HUES6 (cell line): ENCODE results near the gene ZNF79.

Experiments
- H3K27ac ChIP-seq: 2 replicates; pipeline ENCODE4 v1.7.0; 2013; ENCODE audit warnings: low read depth, mild to moderate bottlenecking, low read length, inconsistent platforms
- H3K27me3 ChIP-seq: 2 replicates; pipeline ENCODE4 v1.6.1; 2013; ENCODE audit warnings: low read length; ENCODE audit not compliant: control insufficient read depth, insufficient read depth
- H3K36me3 ChIP-seq: 2 replicates; pipeline ENCODE4 v1.6.1; 2013; ENCODE audit warnings: low read length; ENCODE audit not compliant: control insufficient read depth, insufficient read depth
- H3K4me1 ChIP-seq: 2 replicates; pipeline ENCODE4 v1.6.1; 2013; ENCODE audit warnings: low read length; ENCODE audit not compliant: control insufficient read depth, insufficient read depth
- H3K4me3 ChIP-seq: 2 replicates; pipeline ENCODE4 v1.5.1; 2013; ENCODE audit warnings: low read depth, low read length
- H3K9ac ChIP-seq: one replicate; pipeline ENCODE4 v1.6.1; 2013; ENCODE audit warnings: mild to moderate bottlenecking, low read length
- H3K9me3 ChIP-seq: 2 replicates; pipeline ENCODE4 v1.6.1; 2013; ENCODE audit warnings: low read depth, low read length; ENCODE audit not compliant: control insufficient read depth, insufficient read depth

The ZNF79 gene

DNA sequence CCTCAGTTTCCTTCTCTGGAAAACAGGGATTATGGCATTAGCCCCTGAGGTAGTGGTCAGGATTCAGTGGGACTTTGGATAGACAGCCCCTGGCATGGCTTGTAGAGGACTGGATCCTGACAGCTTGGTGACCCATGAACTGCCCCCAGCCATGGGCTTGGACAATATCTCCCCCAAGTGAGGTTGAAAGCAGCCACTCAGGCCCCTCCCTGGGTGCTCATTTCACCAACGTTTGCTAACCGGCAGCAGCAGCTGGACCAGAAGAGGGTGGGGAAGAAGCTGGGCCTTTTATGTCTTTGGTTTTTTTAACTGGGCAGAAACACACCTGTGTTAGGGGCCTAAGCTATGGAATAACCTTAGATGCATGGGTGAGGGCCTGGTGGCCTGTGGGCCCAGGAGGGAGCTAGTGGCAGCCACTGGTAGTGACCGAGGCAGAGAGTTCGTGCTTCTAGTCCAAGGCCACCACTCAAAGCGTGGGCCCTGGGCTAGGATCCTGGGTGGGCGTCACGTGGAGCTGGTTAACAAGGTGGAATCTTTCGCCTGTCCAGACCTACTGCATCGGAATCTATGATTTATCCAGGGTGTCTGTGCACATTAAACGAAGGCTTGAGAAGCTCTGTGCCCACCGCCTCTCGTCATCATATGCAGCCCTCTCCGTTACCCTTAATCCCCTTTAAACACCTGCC is 25.3 kb upstream of the ZNF79 start:
- H3K36me3 ChIP-seq = peaks cover 17% of the 10 kb centered on the region
- peaks cover 9% of the 10 kb centered on the region; the same call in 1 of the 2 replicates for H3K27me3 ChIP-seq
- H3K4me3 ChIP-seq = peak overlapping the region; percentile 85; the same call in 1 of the 2 replicates
- no peak overlapping the region for H3K9ac ChIP-seq
- no peak overlapping the region for H3K27ac ChIP-seq
- no peaks in the 10 kb centered on the region for H3K9me3 ChIP-seq
- H3K4me1 ChIP-seq = peaks cover 9% of the 10 kb centered on the region; the same call in 1 of the 2 replicates

- no peak overlapping the region for H3K9ac ChIP-seq
- H3K27me3 ChIP-seq = peaks cover 9% of the 10 kb centered on the region; the same call in 1 of the 2 replicates
- H3K9me3 ChIP-seq = no peaks in the 10 kb centered on the region
- no peak overlapping the region for H3K4me3 ChIP-seq
- no peak overlapping the region for H3K27ac ChIP-seq
- peaks cover 9% of the 10 kb centered on the region; the same call in 1 of the 2 replicates for H3K4me1 ChIP-seq
- peaks cover 24% of the 10 kb centered on the region for H3K36me3 ChIP-seq
Measured at GRCh38 chr9:127399736-127400269, 24.4 kb upstream of the ZNF79 start.

DNA sequence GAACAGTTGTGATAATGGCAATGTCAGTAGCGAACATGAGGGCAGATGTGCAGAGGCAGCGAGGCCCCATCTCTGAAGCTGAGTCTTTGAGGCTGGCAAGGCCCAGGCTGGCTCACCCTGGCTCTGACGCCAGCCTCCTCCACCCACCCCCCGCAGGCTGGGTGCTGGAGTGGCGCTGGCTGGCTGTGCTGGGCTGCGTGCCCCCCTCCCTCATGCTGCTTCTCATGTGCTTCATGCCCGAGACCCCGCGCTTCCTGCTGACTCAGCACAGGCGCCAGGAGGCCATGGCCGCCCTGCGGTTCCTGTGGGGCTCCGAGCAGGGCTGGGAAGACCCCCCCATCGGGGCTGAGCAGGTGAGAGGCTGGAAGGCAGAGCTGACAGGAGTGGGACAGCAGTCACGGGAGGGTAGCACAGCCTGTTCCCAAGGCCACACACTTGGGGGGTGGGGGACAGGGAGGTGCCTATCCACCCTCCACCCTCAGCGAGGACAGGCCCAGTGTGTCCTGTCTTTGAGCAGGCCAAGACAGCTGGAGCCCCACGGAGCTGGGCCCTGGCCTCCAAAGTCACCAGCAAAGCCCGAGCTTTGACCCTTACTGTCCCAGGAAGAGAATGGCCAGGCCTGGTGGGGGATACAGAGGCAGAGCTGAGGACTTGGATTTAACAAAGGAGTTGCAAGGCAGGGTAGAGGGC is 21.6 kb upstream of the ZNF79 start:
- H3K9ac ChIP-seq = peak overlapping the region; percentile 11
- H3K4me3 ChIP-seq = no peak overlapping the region
- H3K36me3 ChIP-seq = peaks cover 35% of the 10 kb centered on the region
- H3K9me3 ChIP-seq = no peaks in the 10 kb centered on the region
- no peaks in the 10 kb centered on the region for H3K27me3 ChIP-seq
- H3K4me1 ChIP-seq = peaks cover 4% of the 10 kb centered on the region; the same call in 1 of the 2 replicates
- no peak overlapping the region for H3K27ac ChIP-seq

- Histone ChIP-seq H3K9ac (no peak overlapping the region), H3K4me3 (no peak overlapping the region), H3K27ac (no peak overlapping the region), H3K27me3 (no peaks in the 10 kb centered on the region), H3K9me3 (no peaks in the 10 kb centered on the region), H3K36me3 (peaks cover 38% of the 10 kb centered on the region), H3K4me1 (no peaks in the 10 kb centered on the region)
Measured at GRCh38 chr9:127403507-127404192, 20.5 kb upstream of the ZNF79 start.

- Histone ChIP-seq H3K27ac (no peak overlapping the region), H3K27me3 (no peaks in the 10 kb centered on the region), H3K9ac (no peak overlapping the region), H3K4me1 (no peaks in the 10 kb centered on the region), H3K4me3 (no peak overlapping the region), H3K36me3 (peaks cover 38% of the 10 kb centered on the region), H3K9me3 (no peaks in the 10 kb centered on the region)
Measured at GRCh38 chr9:127404631-127405030, 19.6 kb upstream of the ZNF79 start.

DNA sequence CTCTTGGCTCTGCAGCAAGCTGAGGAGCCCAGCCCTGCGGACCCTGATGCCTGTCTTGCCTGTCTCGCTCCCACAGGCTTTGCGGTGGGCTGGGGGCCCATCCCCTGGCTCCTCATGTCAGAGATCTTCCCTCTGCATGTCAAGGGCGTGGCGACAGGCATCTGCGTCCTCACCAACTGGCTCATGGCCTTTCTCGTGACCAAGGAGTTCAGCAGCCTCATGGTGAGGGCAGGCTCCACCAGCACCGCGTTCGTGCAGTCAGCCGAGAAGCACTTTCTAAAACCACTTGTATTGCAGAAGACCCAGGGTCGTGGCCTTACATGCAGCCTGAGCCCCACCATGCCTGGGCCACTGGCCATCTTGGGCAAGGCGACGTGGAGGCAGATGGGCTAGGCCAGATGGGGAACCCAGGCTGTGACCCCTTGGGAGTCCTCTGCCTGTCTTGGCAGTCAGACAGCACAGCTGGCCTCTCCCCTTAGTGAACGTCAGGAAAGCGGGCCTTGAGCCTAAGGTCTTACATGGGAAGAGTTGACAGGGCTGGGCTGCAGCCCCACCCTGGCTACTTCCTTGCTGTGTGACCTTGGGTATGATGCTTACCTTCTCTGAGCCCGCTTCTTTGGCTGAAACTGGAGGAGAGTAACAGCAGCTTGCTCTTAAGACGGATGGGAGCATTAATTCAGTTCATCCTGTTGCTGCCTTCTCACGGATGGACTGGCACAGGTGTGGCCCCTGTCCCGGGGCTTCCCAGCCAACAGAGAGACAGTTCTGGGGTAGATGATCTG is 18.6 kb upstream of the ZNF79 start:
- no peak overlapping the region for H3K27ac ChIP-seq
- H3K9ac ChIP-seq = no peak overlapping the region

GRCh38 chr9:127406799-127407491 is 17.2 kb upstream of the ZNF79 start:
- peaks cover 29% of the 10 kb centered on the region for H3K36me3 ChIP-seq
- H3K9me3 ChIP-seq = no peaks in the 10 kb centered on the region
- no peaks in the 10 kb centered on the region for H3K4me1 ChIP-seq
- H3K27ac ChIP-seq = no peak overlapping the region
- H3K9ac ChIP-seq = no peak overlapping the region
- H3K4me3 ChIP-seq = no peak overlapping the region
- no peaks in the 10 kb centered on the region for H3K27me3 ChIP-seq

More for the DNA sequence above, 18.6 kb upstream of the ZNF79 start:
- H3K27me3 ChIP-seq = no peaks in the 10 kb centered on the region
- H3K4me3 ChIP-seq = no peak overlapping the region
- H3K4me1 ChIP-seq = no peaks in the 10 kb centered on the region
- no peaks in the 10 kb centered on the region for H3K9me3 ChIP-seq
- H3K36me3 ChIP-seq = peaks cover 35% of the 10 kb centered on the region

- Histone ChIP-seq H3K9me3 (no peaks in the 10 kb centered on the region), H3K27ac (no peak overlapping the region), H3K4me3 (no peak overlapping the region), H3K27me3 (no peaks in the 10 kb centered on the region), H3K4me1 (no peaks in the 10 kb centered on the region), H3K9ac (no peak overlapping the region), H3K36me3 (peaks cover 29% of the 10 kb centered on the region)
Measured at GRCh38 chr9:127407492-127407843, 16.7 kb upstream of the ZNF79 start.

- Histone ChIP-seq H3K27me3 (no peaks in the 10 kb centered on the region), H3K27ac (no peak overlapping the region), H3K9ac (no peak overlapping the region), H3K9me3 (no peaks in the 10 kb centered on the region), H3K4me1 (no peaks in the 10 kb centered on the region), H3K4me3 (no peak overlapping the region), H3K36me3 (peaks cover 3% of the 10 kb centered on the region; the same call in 1 of the 2 replicates)
Measured at GRCh38 chr9:127411122-127411521, 13.1 kb upstream of the ZNF79 start.

- H3K4me3 ChIP-seq = no peak overlapping the region
- H3K4me1 ChIP-seq = peaks cover 5% of the 10 kb centered on the region; the same call in 1 of the 2 replicates
- no peaks in the 10 kb centered on the region for H3K9me3 ChIP-seq
- no peak overlapping the region for H3K27ac ChIP-seq
- no peaks in the 10 kb centered on the region for H3K27me3 ChIP-seq
- no peaks in the 10 kb centered on the region for H3K36me3 ChIP-seq
- no peak overlapping the region for H3K9ac ChIP-seq
Measured at GRCh38 chr9:127415141-127415540, 9.0 kb upstream of the ZNF79 start.
